GM20431 (cell line): ENCODE data around the gene ZER1.
"Not testable (repeated sequence)": the region's sequence is repeated elsewhere in the genome, so short reads cannot be mapped to it uniquely, and the experiment has no call there.

Source experiments
- in situ Hi-C: fragments of 300-500 bp; cut with MseI, MboI; formaldehyde crosslinking; loops from one replicate; pipeline ENCODE4 v1.15.0; 2020; ENCODE audit warnings: low sequenced_read_pairs; ENCODE audit not compliant: unreplicated experiment

The ZER1 gene

GRCh38 chr9:128790536-128790935 lies 18.8 kb upstream of the ZER1 start:
- in situ Hi-C loops: no loop called here

- in situ Hi-C loops: no loop called here
Measured at GRCh38 chr9:128788445-128788844, 16.7 kb upstream of the ZER1 start.

- in situ Hi-C loops: no loop called here
Measured at GRCh38 chr9:128787659-128788058, 15.9 kb upstream of the ZER1 start.

GRCh38 chr9:128786681-128787601 lies 15.2 kb upstream of the ZER1 start, which contains the start of gene TBC1D13:
Gene TBC1D13 (plus strand): TSS chr9:128787253. CDS start chr9:128787354, 101 bp downstream.
- in situ Hi-C loops: no loop called here

GRCh38 chr9:128785427-128785826 lies 13.7 kb upstream of the ZER1 start:
- in situ Hi-C loops: no loop called here

GRCh38 chr9:128782669-128783068 lies 10.9 kb upstream of the ZER1 start:
- in situ Hi-C loops: no loop called here

GRCh38 chr9:128781187-128782070 lies 9.7 kb upstream of the ZER1 start:
- in situ Hi-C loops: no loop called here

GRCh38 chr9:128780093-128780492 lies 8.4 kb upstream of the ZER1 start:
- in situ Hi-C loops: not testable (repeated sequence)

GRCh38 chr9:128774804-128775203 lies 3.1 kb upstream of the ZER1 start:
- in situ Hi-C loops: no loop called here

- in situ Hi-C loops: no loop called here
Measured at GRCh38 chr9:128773049-128773448, 1.3 kb upstream of the ZER1 start.

GRCh38 chr9:128771094-128771721 lies 519 bp downstream of the ZER1 start:
- in situ Hi-C loops: no loop called here

- in situ Hi-C loops: no loop called here
Measured at GRCh38 chr9:128770286-128771030, 1.3 kb downstream of the ZER1 start.

- in situ Hi-C loops: no loop called here
Measured at GRCh38 chr9:128768606-128769005, 3.1 kb downstream of the ZER1 start.

GRCh38 chr9:128765499-128765898 lies 6.2 kb downstream of the ZER1 start:
- in situ Hi-C loops: no loop called here

- in situ Hi-C loops: no loop called here
Measured at GRCh38 chr9:128764361-128764760, 7.4 kb downstream of the ZER1 start.

GRCh38 chr9:128762671-128763449 lies 8.9 kb downstream of the ZER1 start:
- in situ Hi-C loops: no loop called here

GRCh38 chr9:128757602-128758001 lies 14.1 kb downstream of the ZER1 start:
- in situ Hi-C loops: no loop called here

- in situ Hi-C loops: no loop called here
Measured at GRCh38 chr9:128753627-128754026, 18.1 kb downstream of the ZER1 start.
